ENCODE data around the gene TMEM51. TPM values are rescaled to one million over a fixed set of nuclear protein-coding genes. Genes with fewer than 3 reads are reported as not detected.

The TMEM51 gene
- total and polyA plus RNA-seq, 9 of the 15 experiments (the other 6 are each of a cell fraction or from before 2014, with no cell fraction given): 0.06 to 1.4 (median 0.58) TPM

DNA sequence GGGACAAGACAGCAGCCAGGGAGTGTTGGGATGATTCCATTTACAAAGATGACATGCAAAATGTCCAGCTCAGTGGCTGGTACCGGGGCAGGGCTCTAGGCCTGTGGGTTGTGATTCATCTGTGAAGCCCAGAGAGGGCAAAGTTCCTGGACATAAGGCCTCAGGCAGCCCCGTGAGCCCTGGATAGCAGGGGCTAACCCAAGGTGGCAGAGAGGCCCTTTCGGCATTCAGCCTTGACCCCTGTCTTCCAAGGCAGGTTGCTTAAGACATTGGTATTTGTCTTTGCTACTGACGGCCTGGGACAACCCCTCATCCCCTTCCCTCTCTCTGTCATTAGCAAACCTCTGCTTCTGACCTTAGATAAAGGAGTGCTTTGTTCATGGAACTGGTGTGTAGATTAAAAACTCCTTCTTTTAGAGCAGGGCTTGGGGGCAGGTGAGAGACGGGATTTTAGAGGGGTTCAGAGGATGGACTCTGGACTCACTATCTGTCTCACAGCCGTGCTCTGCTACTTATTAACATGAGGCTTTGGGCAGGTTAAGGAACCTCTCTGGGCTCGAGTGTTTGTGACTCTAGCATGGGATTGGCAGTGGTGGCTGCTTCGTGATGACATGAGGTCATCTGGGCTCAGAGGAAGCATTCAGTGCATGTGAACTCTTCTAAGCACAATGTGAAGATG is 36.3 kb downstream of the TMEM51 start:
- Histone ChIP-seq H3K4me3 (no peak overlapping the region), H3K27ac (ENCODE audit: extremely low read depth, low read depth, low read length) (no peak overlapping the region), H3K4me2 (ENCODE audit: insufficient read depth, low read length) (no peak overlapping the region), H2AFZ (ENCODE audit: low read depth, low read length) (no peak overlapping the region), H3K9me1 (ENCODE audit: control insufficient read depth, insufficient read depth, low read length) (no peaks in the 10 kb centered on the region), H3K4me1 (replicated peaks in 1 of 2; ENCODE audit: control insufficient read depth in 2 of 2, insufficient read depth in 2 of 2, low read length in 2 of 2) (no peaks in the 10 kb centered on the region), H3K27me3 (ENCODE audit: control insufficient read depth in 2 of 2, insufficient read depth in 2 of 2, low read length in 2 of 2) (peaks cover 30 to 57% of the 10 kb centered on the region in 2 experiments), H3K79me2 (ENCODE audit: control insufficient read depth, insufficient read depth, low read length) (no peaks in the 10 kb centered on the region), H3K9ac (ENCODE audit: insufficient read depth in 1 of 2, low read depth in 2 of 2, low read length in 2 of 2) (no peak overlapping the region), H3K9me3 (replicated peaks; ENCODE audit: control insufficient read depth, insufficient read depth, low read depth, low read length) (no peaks in the 10 kb centered on the region), H3K36me3 (ENCODE audit: control insufficient read depth, insufficient read depth, low read length) (no peaks in the 10 kb centered on the region), H4K20me1 (replicated peaks; ENCODE audit: control insufficient read depth, insufficient read depth, low read length) (no peaks in the 10 kb centered on the region)
- ATAC-seq (no peak), DNase-seq (ENCODE audit: extremely low read depth in 1 of 4, low spot score in 3 of 4) (no peak), FAIRE-seq (no peak)
- 1% methylated on average over 8 of the region's 8 CpGs for WGBS (ENCODE audit: insufficient coverage, low coverage, missing lambda C conversion rate)
- ChIA-PET CTCF (ENCODE audit: low intra/inter-chr PET ratio) (no interaction called here), POLR2A (no interaction called here)
- in situ Hi-C loops (cut with MboI) (no loop called here), intact Hi-C loops (cut with micrococcal nuclease) (no loop called here)
- BruUV-seq (replicated peaks): no TSS peak
- TF ChIP-seq FOXJ2 (tag; IDR thresholded peaks at IDR 0.05) (no peak), SIX5 (IDR thresholded peaks at IDR 0.05; ENCODE audit: borderline replicate concordance in 1 of 2, insufficient read depth in 1 of 2, low read depth in 1 of 2, low read length in 2 of 2) (no peak), POLR2G (IDR thresholded peaks at IDR 0.05; ENCODE audit: low read depth, low read length) (no peak)

DNA sequence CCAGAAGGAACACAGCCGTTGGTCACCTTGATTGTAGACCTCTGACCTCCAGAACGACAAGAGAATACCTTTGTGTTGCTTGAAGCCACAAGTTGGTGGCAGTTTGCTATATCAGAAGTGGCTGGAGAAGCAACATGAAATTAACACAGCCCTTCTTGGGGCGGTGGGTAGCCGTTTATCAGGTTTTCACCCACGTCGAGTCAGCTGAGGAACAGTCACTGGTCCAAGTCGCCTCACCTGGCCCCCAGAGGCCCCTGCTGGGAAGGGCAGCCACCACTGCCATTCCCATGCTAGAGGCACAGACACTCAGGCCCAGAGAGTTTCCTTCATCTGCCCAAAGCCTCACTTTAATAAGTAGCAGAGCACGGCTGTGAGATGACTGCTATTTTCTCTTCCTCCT is 37.7 kb downstream of the TMEM51 start:
- FAIRE-seq (no peak), ATAC-seq (peak; percentile 48; the same call in 1 of the 3 replicates), DNase-seq (ENCODE audit: extremely low read depth in 1 of 4, low spot score in 3 of 4) (no peak)
- ChIA-PET POLR2A (no interaction called here), CTCF (ENCODE audit: low intra/inter-chr PET ratio) (no interaction called here)
- intact Hi-C loops (cut with micrococcal nuclease) (no loop called here), in situ Hi-C loops (cut with MboI) (no loop called here)
- Histone ChIP-seq H3K4me1 (replicated peaks in 1 of 2; ENCODE audit: control insufficient read depth in 2 of 2, insufficient read depth in 2 of 2, low read length in 2 of 2) (no peaks in the 10 kb centered on the region), H2AFZ (ENCODE audit: low read depth, low read length) (no peak overlapping the region), H3K9me3 (replicated peaks; ENCODE audit: control insufficient read depth, insufficient read depth, low read depth, low read length) (no peaks in the 10 kb centered on the region), H3K4me3 (no peak overlapping the region), H4K20me1 (replicated peaks; ENCODE audit: control insufficient read depth, insufficient read depth, low read length) (no peaks in the 10 kb centered on the region), H3K4me2 (ENCODE audit: insufficient read depth, low read length) (no peak overlapping the region), H3K27ac (ENCODE audit: extremely low read depth, low read depth, low read length) (no peak overlapping the region), H3K36me3 (ENCODE audit: control insufficient read depth, insufficient read depth, low read length) (no peaks in the 10 kb centered on the region), H3K27me3 (ENCODE audit: control insufficient read depth in 2 of 2, insufficient read depth in 2 of 2, low read length in 2 of 2) (peaks cover 35 to 60% of the 10 kb centered on the region in 2 experiments), H3K9ac (ENCODE audit: insufficient read depth in 1 of 2, low read depth in 2 of 2, low read length in 2 of 2) (no peak overlapping the region), H3K9me1 (ENCODE audit: control insufficient read depth, insufficient read depth, low read length) (no peaks in the 10 kb centered on the region), H3K79me2 (ENCODE audit: control insufficient read depth, insufficient read depth, low read length) (no peaks in the 10 kb centered on the region)
- 2% methylated on average over 8 of the region's 8 CpGs for WGBS (ENCODE audit: insufficient coverage, low coverage, missing lambda C conversion rate)
- BruUV-seq (replicated peaks): no TSS peak
- no peak for TF ChIP-seq NEUROD1 (IDR thresholded peaks at IDR 0.05; ENCODE audit: borderline replicate concordance, low read depth, low read length, partially characterized antibody)
- TF ChIP-seq HNRNPUL1 (IDR thresholded peaks at IDR 0.05; ENCODE audit: low read length): no peak
- TF ChIP-seq, protein P1, sequence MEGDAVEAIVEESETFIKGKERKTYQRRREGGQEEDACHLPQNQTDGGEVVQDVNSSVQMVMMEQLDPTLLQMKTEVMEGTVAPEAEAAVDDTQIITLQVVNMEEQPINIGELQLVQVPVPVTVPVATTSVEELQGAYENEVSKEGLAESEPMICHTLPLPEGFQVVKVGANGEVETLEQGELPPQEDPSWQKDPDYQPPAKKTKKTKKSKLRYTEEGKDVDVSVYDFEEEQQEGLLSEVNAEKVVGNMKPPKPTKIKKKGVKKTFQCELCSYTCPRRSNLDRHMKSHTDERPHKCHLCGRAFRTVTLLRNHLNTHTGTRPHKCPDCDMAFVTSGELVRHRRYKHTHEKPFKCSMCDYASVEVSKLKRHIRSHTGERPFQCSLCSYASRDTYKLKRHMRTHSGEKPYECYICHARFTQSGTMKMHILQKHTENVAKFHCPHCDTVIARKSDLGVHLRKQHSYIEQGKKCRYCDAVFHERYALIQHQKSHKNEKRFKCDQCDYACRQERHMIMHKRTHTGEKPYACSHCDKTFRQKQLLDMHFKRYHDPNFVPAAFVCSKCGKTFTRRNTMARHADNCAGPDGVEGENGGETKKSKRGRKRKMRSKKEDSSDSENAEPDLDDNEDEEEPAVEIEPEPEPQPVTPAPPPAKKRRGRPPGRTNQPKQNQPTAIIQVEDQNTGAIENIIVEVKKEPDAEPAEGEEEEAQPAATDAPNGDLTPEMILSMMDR (IDR thresholded peaks at IDR 0.05 in 2 of 3, conservative IDR thresholded peaks at IDR 0.05 in 1 of 3; ENCODE audit: insufficient read depth in 2 of 3, low read depth in 1 of 3, low read length in 3 of 3): no peak; a peak in 1 of 6 replicates
- no peak for TF ChIP-seq CBFA2T3 (IDR thresholded peaks at IDR 0.05)
- no peak for TF ChIP-seq ZNF143 (CRISPR knock-in tag; IDR thresholded peaks at IDR 0.05)
- TF ChIP-seq E2F3 (CRISPR knock-in tag; IDR thresholded peaks at IDR 0.05): no peak
- TF ChIP-seq FOXJ2 (tag; IDR thresholded peaks at IDR 0.05): no peak
- TF ChIP-seq, protein P2, sequence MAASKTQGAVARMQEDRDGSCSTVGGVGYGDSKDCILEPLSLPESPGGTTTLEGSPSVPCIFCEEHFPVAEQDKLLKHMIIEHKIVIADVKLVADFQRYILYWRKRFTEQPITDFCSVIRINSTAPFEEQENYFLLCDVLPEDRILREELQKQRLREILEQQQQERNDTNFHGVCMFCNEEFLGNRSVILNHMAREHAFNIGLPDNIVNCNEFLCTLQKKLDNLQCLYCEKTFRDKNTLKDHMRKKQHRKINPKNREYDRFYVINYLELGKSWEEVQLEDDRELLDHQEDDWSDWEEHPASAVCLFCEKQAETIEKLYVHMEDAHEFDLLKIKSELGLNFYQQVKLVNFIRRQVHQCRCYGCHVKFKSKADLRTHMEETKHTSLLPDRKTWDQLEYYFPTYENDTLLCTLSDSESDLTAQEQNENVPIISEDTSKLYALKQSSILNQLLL (CRISPR knock-in tag; IDR thresholded peaks at IDR 0.05; ENCODE audit: borderline replicate concordance): no peak
- no peak for TF ChIP-seq RBFOX2 (IDR thresholded peaks at IDR 0.05; ENCODE audit: low read depth, low read length)
- no peak for TF ChIP-seq DMBX1 (CRISPR knock-in tag; IDR thresholded peaks at IDR 0.05; ENCODE audit: borderline replicate concordance)
- no peak for TF ChIP-seq ZEB2 (IDR thresholded peaks at IDR 0.05)
